Activated naive CD4-positive, alpha-beta T cell treated with Interleukin-2 at 50 U/mL for 16 hours (primary cell): ENCODE data around the gene E2F8.

ENCODE experiments used
- DNase-seq: peaks from one replicate; pipeline ENCODE4 v3.0.0-alpha.2; 2020

E2F8 gene

DNA sequence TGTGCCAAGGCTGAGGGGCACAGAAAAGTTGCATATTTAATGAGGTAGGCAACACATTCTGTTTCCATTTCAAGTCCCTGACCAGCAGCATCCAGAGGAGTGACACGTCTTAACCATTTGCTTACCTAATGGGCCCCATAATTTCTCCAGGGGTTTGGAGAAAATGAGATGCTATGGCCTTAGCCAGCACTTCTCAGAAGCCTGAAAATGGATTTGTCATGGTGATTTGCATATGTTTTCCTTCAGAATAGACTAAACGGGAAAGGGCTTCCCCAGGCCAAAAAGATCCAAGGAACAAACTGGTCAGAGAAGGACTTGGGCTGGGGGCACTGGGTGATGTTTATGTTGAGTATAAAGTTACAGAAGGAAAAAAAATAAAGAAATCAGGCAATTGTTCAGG is 55.7 kb downstream of the E2F8 start:
- no peak for DNase-seq

DNA sequence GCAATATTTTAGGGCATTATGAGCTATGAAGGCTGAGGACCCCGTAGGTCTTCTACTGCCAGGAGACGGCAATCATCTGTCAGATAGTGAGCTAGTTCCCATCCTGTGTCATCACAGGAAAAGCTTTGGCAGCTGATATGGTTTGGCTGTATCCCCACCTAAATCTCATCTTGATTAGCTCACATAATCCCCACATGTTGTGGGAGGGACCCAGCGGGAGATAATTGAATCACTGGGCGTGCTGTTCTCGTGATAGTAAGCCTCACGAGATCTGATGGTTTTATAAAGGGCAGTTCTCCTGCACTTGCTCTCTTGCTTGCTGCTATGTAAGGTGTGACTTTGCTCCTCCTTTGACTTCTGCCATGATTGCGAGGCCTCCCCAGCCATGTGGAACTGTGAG is 57.1 kb downstream of the E2F8 start:
- no peak for DNase-seq

DNA sequence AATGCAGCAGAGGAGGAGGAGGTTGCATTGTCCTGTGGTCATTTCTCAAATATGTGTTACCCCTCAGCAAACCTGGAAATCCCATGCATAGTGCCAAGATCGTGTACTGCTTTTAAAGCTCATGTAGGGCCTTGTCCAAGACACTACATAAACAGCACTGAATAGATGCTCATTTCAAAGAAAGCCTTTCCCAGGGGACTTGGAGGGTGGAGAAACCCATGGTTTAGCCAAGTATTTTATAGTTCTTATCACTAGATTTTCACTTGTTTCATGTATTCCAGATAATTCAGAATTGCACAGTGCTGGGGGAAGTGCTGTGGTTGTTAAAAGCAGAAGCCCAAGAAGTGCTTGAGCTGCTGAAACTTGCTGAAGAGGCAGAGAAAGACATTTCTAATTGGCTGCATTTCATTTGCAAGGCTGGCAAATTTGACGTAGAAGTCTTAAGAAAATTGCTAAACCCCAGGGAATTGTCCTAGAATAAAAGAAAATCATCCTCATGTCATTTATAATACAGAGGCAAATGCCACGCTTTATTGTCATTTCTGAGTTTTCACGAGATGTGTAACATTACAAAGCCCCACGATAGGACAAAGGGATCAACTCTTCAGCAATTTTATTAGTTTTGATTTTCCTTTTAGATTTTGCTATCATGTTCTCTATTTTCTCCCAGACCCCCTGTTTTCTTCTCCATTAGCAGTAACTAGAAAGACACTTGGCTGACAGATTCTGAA is 59.0 kb downstream of the E2F8 start:
- no peak for DNase-seq

DNA sequence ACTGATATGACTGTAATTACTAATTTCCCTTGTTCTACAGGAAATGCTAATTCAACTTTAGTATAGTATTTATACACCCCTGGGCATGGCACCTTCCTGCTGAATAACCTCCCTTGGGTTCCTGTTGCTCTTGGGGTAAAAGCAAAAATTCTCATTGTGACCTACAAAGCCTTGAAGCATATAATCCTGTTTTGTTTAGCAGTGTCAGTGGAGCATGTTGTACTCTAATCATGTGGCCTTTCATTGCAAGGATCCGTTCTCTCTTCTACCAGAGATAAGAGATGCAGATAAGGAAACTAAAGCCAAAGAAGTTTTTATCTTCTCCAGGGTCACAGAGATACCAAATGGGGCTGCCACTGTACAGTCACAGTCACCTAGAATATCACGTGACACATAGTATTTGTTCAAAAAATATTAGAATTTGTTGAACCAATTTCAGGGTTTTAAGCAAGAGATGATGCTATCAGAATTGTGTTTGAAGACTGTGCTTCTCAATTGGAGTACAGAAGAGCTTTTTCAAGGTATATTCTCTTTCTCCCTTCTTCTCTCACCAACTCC is 64.0 kb downstream of the E2F8 start:
- no peak for DNase-seq
